Suppressor macrophage treated with lipopolysaccharide for 1 hour (primary cell): ENCODE data around the gene IGSF3.
A peak's percentile ranks its signal among the peaks of the same experiment; 100 is the strongest.
"Not testable (repeated sequence)": the region's sequence is repeated elsewhere in the genome, so short reads cannot be mapped to it uniquely, and the experiment has no call there.

Experiments
- DNase-seq, 3 donors: peaks; one replicate each; pipeline ENCODE4 v3.0.0-alpha.2; 2020 to 2022

Gene IGSF3

DNA sequence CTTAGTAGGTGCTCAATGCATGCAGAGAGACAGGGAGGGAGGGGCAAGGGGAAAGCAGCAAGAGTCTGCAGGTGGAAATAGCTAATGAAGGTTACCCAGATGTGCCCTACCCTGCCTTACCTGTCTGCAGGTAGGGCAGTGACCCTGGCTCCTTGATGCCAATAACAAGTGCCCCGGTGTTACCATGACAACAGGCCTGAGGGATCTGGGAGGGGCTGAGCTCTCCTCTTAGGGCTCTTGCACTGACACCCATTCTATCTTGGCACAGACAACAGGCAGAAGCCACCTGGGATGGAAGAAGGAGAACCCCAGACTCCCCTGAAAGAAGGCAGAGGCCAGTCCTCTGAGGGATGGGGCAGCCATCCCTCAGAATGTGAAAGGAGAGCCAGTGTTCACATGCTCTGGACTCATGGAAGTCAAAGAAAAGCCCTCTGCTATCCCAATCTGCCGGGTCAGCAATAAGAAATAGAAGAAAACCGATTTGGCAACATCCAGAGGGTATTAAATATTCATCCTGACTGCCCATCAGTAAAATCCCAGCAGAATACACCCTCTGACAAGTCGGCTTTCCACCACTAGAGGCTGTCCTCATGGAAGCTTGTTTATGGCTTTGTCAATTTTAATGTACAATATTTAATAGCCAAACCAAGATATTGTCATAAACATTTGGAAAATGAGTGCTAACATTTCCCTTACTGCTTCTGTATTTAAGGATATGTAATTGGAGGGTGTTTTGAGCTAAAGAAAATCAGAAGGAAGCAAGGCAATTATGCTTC, 72.3 kb downstream of the IGSF3 start:
- peak in 1 of 3 donors; percentile 24 for DNase-seq

DNA sequence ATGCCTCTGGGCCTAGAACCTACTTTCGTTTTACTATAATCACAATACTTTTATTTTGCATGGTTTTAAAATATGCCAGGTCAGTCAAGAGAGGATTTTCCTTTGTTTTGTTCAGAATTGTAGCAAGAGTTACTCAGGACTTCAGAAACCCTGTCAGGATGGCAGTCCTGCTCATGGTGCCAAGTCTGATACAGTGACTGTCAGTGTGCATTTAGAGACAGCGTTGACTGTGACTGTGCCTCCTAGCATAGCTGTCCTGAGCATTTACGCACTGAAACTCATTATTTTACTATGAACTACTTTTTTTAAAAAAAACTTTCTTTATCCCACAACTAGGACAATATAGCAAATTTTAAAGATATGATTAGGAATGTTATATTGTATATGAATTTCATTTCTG, 73.6 kb downstream of the IGSF3 start:
- not testable (repeated sequence) for DNase-seq

DNA sequence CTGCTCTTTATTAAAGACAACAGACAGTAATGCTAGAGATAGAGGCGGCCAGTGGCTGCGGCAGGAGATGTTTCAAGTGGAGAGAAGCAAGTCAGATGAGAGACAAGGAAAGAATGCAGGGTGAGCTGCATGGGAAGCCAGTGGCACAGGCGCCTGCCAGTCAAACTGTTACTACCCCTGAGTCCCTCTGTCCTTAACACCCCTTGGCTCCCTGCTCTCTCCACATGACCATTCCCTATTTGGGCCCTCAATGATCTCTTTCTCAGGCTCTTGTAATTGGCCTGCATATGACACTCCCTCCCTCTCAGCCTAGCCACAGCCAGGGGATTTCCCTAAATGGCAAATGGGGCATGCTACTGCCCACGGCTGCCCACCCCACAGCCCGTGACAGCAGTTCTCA, 74.1 kb downstream of the IGSF3 start:
- DNase-seq, result not testable (repeated sequence)

DNA sequence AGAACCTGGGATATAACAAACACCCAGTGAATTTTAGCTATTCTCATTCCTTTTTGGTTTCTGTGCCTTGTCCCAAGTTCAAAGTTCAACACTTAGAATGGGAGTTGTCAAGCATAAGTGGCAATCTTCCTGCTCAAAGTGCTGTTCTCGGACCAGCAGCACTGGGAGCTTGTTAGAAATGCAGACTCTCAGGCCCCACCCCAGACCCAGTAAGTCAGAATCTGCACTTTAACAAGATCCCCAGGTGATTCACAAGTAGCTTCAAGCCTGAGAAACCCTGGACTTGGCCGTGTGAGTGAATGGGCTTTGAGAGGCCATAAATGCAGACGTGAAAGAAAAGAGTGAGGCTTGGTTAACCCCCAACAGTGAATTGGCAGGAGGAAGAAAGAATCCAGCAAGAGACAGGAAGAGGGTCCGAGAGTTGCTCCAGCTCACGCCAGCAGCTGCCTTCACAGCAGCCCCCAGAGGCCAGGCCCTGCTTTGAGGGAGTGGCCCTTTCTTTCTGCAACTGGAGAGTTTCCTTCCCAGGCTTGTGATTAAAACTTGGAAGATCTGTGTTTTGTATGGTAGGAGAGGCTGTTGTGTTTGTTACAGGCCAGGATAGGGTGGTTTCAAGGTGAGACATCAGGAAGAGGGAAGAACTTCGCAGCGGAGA, 75.5 kb downstream of the IGSF3 start:
- not testable (repeated sequence) for DNase-seq

DNA sequence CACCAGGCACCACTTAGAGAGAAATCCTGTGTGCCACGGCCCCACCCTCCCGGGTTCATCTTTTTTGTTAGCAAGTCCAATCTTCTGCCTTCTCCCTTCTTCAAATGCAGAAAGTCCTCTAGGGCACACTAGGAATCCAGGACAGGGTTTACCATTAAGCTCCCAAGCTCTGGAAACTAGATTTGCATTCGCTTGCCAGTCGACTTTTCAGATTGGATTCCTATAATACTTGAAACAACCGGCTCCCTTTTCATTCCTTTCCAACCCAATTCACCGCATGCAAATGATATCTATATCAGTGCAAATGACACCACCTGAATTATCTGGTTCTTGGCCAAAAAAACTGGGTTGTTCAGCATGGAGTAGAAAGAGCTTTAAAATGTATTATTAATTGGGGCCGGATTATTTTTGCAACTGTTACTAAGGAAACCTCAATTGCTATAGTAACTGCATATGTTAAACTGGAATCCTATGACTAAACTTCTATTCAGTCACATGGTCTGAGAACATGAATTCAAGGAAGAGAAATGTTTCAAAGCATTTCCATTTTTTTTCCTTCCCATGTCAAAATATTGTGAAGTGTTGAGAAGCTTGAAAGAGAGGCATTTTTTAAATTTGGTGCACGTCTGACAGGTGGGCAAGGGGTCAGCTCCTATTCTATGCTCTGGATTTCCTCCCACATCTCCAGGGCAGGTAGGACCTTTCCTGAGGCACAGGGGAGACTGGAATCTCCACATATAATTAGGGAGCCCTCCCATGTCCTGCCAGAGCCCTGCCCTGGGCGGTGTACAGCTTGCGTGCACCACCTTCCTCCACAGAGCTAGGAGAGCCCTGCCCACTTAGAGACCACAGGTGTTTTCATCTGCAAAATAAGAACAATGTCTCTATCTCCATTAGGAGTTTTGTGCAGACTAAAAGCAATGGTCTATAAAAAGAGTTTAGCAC, 76.3 kb downstream of the IGSF3 start:
- DNase-seq, result peak in 1 of 3 donors; percentile 45

DNA sequence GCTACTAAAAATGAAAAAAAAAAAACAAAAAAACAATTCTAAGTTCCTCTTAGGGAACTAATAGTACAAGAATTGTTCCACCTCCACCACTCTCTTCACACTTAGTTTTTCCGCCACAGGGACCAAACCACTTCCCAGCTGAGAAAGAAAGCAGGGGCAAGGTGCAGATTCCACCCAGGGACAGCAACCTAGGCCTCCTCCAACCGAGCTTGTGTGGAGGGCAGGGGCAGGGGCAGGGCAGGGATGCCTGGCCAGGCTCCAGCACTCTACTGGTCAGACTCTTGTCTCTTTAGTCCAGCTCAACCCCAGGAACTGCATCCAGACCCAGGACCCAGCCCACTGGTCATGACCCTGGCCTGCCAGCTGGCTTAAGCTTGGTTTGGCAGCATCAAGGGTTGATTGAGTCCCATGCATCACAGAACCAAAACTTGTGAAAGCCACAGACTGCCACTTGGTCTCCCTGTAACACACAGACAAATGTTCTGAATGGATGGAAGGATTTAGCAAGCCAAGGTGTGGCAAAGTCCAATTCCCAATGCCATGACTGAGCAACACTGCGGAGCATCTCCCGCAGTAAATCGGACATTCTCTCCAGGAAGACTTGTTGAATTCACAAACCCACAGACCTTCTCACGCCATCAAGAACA, 77.1 kb downstream of the IGSF3 start:
- DNase-seq, result not testable (repeated sequence)

DNA sequence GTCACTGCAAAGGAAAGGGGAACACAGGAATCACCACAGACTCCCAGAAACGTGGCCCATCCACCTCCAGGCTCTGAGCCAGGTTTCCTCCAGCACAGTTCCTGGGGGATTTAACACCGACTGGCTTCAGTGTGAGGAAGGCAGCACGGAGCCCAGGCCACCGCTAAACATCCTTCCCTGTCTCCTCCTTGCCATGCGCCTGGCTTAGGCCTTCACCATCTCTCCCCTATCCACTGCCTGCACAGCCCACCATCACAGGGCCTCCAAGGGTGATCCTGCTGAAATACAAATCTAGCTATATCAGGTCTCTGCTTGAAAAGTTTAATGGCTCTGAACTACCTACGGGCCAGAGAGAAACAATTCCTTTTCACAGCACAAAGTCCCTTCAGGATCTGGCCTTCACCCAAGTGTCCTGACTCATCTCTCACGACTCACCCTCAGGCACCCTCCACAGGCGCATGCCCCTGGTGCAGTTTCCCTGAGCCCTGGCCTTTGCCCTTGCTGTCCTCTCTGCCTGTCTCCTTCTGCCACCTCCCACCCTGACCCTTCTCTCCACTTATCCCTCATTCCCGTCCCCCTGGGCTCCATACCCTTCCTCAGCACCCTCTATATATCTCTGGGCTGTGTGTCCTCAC, 78.3 kb downstream of the IGSF3 start:
- DNase-seq, result peak in 2 of 3 donors; percentile 66 to 71

DNA sequence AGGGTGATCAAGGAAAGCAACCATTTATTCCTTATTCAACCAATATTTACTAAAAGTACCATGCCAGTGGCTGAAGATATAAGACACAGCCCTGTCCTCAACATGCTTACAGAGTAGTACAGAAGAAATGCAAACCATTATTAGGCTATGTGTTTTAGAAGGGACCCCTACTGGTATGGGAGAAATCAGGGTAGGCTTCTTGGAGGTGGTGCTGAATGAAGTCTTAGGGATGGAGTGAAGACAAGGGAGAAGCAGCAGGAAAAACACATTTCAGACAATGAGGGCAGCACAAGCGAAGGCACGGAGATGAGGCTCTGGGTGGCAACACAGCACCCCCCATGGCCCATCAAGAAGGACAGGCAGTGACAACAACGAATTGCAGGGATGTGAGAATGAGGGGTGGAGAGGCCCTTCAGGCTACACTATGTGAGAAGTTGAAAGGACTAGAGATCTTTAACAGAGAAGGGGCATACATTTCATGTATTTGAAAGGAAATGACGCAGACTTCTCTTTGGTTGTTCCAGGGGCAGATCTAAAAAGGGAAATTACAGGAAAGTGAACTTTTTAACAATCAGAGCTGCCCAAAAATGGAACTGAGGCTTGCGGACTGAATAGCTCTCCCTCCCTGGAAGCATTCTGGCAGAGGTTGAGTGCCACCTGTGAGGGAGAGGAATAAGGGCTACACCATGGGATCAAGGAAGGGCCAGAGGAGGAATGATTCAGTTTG, 79.9 kb downstream of the IGSF3 start:
- peak; percentile 45 to 72 (median 64) for DNase-seq

DNA sequence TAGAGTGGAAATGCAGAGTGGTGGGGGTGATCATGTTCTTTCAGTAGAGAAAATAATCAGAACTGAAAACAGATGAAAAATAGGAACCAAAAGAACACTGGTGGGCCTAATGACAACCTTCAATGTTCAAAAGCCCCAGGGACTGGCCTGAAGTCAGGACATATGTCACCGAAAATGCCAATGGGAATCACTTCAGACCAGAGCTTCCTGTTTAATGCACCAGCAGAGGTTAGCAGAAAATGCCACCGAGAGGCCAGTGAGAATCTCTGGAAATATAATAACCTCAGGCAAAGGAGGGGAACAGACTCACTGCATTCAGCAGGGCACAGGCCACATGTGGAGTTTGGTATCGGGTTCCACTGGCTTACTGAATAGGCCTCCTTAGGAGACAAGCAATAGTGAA, 80.8 kb downstream of the IGSF3 start:
- DNase-seq, result peak; percentile 81 to 90 (median 84)

DNA sequence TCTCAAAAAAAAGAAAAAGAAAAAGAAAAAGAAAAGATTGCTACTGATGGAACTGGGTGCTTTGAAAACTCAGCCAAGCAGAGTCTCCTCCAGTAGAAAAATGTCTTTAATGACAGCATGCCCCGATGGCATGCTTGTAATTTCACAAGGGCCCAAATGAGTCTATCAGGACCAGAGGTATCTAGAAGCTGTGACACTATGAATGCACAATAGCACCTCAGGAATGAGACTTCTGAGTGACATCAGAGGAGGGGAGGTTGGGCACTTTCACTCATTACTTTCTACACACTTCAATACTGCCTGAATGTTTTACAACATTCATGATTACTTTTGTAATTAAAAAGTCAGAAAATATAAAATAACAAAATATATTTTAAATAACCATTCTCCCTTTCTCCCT, 81.6 kb downstream of the IGSF3 start:
- DNase-seq, result no peak

DNA sequence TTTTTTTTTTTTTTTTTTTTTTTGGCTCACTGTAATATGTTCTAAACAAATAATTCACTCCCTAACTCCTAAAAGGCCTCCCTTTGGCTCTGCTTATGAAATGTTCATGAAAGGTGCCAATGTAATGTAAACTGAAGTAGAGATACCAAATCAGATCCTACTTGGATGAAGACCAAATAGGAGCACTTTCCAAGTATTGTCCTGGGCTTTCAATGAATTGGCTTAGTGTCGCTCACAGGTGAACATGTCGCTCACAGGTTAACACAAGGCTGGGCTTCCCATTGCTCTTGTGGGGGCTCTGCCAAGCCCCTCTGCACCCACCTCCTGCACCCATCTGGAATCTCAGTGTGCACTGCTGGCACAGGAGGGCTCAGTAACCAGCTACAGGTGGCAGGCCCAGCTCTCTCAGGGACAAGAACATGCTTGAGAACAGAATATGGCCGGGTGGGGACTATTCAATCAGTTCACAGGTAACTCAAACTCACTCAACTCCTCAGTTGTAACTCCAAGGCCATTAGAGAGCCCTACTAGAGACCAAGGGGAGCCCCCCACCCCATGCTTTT, 86.1 kb downstream of the IGSF3 start:
- DNase-seq, result no peak

DNA sequence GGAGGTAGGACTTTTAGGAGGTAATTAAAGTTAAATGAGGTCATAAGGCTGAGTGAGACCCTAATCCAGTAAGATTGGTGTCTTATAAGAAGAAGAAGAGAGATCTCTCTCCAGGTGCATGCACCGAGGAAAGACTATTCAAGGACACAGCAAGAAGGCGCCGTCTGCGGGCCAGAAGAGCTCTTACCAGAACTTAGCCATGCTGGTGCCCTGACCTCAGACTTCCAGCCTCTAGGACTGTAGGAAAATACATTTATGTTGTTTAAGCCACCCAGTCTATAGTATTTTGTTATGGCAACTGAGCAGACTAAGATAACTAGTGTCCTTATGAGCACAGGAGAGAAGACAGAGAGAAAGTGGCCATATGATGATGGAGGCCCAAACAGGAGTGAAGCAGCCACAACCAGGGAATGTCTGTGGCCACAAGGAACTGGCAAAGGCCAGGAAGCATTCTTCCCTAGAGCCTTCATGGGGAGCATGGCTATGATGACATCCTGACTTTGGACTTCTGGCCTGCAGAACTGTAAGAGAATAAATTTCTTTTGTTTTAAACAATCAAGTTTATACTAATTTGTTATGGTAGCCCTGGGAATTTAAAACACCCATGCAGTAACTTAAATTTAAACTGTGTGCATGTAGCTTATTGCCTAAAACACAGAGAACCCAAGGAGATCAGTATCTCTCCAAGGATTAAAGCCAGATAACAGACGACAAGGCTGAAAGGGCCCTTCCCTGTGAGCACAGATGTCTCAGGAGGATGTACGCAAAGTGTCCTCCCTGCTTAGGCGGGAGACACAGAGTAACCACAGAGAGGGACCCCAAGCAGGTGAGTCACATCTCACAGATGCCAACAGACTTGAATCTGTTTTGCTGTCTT, 86.8 kb downstream of the IGSF3 start:
- no peak for DNase-seq

DNA sequence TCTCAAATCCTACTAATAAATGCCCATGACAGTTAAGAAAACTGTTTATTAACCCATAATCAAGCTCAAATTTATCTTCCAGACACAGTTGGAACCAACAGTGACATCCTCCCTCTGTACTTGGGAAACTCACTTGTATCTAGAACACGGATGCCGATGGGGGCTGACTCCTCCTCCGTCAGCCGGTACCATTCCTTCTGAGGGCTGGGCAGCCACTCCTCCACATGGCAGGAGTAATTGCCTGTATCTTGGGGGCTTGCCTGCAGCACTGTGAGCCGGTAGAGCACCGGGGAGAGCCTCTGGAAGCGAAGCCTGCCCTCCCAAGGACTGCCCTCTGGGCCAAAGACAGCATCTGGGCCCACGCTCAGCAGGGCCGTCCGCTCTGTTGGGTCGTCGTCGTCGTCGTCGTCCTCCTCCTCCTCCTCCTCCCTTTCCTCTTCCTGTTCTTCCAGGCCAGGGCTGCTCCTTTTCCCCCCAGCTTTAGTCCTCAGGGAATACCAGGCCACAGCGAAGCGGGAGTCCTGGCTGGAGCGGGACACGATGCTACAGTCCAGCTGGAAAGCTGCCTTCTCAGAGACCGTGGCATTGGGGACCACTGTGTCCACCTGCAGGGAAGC, 88.2 kb downstream of the IGSF3 start:
- no peak for DNase-seq

DNA sequence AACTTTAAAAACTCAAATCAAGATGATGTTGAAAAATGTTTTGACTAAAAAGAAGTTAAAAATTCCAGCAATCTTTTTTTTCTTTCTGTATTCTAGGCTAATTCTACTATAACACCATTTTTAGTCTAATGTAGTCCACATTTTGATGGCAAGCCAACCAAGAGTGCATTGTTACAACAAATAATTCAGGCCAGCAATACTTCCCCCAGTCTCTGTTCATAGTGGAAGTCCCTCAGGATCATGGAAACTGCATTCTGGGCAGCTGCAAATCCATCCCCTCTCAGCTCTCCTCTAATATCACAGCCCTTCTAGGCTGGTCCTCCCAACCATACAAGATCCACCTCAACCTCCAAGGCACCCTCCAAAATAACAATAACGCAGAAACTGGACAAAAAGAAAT, 89.0 kb downstream of the IGSF3 start:
- no peak for DNase-seq

DNA sequence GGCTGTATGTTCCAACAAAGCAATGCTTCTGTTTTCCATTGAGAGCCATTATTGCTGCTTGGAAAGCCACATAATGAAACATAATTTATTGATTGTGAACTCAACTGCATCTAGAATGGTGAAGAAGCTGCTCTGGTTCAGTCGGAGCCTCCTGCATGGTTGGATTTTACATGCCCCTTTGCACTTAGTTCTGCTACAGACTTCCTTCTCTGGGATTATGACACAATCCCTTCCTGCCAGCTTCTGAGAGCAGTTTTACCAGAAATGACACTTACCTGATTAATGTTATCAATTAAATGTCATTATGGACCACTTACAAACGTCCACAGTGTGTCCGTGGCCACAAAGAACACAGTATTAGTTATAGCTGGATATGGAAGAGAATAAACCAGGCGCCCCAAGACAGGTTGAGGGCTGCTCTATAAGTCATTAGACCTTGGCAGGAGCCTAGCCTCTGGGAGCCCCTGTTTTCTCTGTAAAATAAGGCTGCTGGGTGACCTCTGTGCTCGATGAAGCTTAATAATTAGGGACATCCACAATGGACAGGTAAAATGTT, 89.7 kb downstream of the IGSF3 start:
- DNase-seq, result no peak

DNA sequence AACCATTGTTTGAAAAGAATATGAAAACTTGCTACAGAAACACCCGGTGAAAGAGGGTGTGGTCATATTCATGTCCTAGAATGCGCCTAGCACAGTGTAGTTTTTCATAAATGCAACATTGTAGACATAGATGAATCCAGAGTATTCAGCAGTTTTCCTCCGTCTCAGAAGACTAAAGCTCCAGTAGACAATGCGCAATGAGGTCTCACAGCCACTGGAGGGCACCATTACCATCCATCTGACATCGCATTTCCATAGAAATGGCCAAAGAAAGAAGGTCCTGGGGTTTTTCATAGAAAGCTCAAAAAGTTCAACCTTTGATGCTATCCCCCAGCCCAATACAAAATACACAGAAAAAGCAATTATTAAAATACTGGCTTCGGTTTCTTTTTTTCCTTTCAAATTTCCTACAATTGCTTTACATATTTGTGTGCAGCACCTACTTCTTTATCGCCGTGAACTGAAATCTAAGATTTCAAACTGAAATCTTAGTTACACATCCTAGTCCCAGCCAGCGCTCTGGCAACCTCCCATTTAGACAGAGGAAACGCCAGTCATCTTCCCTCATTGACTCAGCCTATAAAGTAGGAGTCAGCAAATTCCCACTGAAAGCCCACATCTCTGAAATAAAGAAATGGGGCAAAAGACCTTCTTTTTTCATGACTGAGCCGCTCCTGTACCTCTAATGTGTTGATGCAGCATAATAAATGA, 92.8 kb downstream of the IGSF3 start:
- peak; percentile 75 to 83 (median 79) for DNase-seq

DNA sequence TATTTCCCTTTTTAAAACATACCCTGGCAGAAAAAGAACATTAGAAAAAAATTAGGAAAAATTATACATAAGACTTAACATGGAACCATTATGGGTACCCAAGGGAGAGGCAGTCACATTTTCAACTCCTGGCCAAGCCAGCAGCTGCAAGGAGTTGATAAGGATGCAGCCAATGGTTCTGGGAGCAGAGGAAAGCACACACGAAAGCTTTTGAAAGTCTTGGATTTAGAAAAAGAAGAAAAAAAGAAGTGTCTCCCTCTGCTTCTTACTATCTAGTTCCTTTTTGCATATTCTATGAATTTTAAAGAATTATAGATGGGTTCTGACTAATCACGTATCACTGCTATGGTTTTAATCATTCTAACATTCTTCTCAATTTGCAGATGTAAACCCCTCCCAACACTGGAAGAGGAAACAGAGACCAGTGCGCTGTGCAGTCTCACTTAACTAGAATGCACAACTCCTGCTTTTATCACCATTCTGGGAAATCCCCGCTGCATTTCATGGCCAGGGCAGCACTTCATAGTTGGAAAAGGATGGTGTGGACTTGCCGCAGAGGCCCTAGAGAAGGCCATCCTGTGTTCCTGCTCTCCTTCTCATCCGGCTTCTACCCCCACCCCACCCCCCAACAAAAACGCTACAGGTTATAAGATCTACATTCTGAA, 94.0 kb downstream of the IGSF3 start:
- peak; percentile 56 to 70 (median 58) for DNase-seq
